T-helper 1 cell treated with Interleukin-12 subunit alpha and Interleukin-12 subunit beta and Interleukin-4 antibody, amounts not matched to agents 30 μg/mL and 1 μg/mL, for 36 hours (primary cell): ENCODE data around the gene NCAM2.

Experiments
- H3K27ac Mint-ChIP-seq: one replicate; pipeline ENCODE4 v1.8.0; 2021; ENCODE audit warnings: mild to moderate bottlenecking, mixed read lengths
- H3K27me3 Mint-ChIP-seq: one replicate; pipeline ENCODE4 v1.8.0; 2021; ENCODE audit warnings: low read depth, mixed read lengths
- H3K36me3 Mint-ChIP-seq: one replicate; pipeline ENCODE4 v1.8.0; 2021; ENCODE audit warnings: low read depth, mixed read lengths
- H3K4me1 Mint-ChIP-seq: one replicate; pipeline ENCODE4 v1.8.0; 2021; ENCODE audit warnings: low read depth, mixed read lengths
- H3K4me3 Mint-ChIP-seq: one replicate; pipeline ENCODE4 v1.8.0; 2021; ENCODE audit warnings: mild to moderate bottlenecking, moderate library complexity, mixed read lengths
- H3K9me3 Mint-ChIP-seq: one replicate; pipeline ENCODE4 v1.8.0; 2021; ENCODE audit warnings: mixed read lengths

Gene NCAM2

GRCh38 chr21:21457077-21457476 is 458.9 kb downstream of the NCAM2 start:
- Mint-ChIP-seq H3K4me3 (no peak overlapping the region), H3K9me3 (no peaks in the 10 kb centered on the region), H3K4me1 (no peaks in the 10 kb centered on the region), H3K27ac (no peak overlapping the region), H3K36me3 (no peaks in the 10 kb centered on the region), H3K27me3 (no peaks in the 10 kb centered on the region)

GRCh38 chr21:21458124-21458631 is 460.0 kb downstream of the NCAM2 start:
- H3K9me3 Mint-ChIP-seq, result no peaks in the 10 kb centered on the region
- H3K4me1 Mint-ChIP-seq, result no peaks in the 10 kb centered on the region
- no peak overlapping the region for H3K4me3 Mint-ChIP-seq
- no peaks in the 10 kb centered on the region for H3K27me3 Mint-ChIP-seq
- H3K27ac Mint-ChIP-seq, result no peak overlapping the region
- H3K36me3 Mint-ChIP-seq, result no peaks in the 10 kb centered on the region

GRCh38 chr21:21460979-21461378 is 462.8 kb downstream of the NCAM2 start:
- Mint-ChIP-seq H3K4me3 (no peak overlapping the region), H3K27me3 (no peaks in the 10 kb centered on the region), H3K4me1 (no peaks in the 10 kb centered on the region), H3K36me3 (no peaks in the 10 kb centered on the region), H3K9me3 (no peaks in the 10 kb centered on the region), H3K27ac (no peak overlapping the region)

GRCh38 chr21:21463456-21463855 is 465.2 kb downstream of the NCAM2 start:
- H3K4me1 Mint-ChIP-seq, result no peaks in the 10 kb centered on the region
- no peak overlapping the region for H3K27ac Mint-ChIP-seq
- no peaks in the 10 kb centered on the region for H3K27me3 Mint-ChIP-seq
- H3K9me3 Mint-ChIP-seq, result no peaks in the 10 kb centered on the region
- no peaks in the 10 kb centered on the region for H3K36me3 Mint-ChIP-seq
- no peak overlapping the region for H3K4me3 Mint-ChIP-seq

- Mint-ChIP-seq H3K27me3 (no peaks in the 10 kb centered on the region), H3K9me3 (no peaks in the 10 kb centered on the region), H3K36me3 (no peaks in the 10 kb centered on the region), H3K4me1 (no peaks in the 10 kb centered on the region), H3K27ac (no peak overlapping the region), H3K4me3 (no peak overlapping the region)
Observed at GRCh38 chr21:21464684-21465083, 466.5 kb downstream of the NCAM2 start.

GRCh38 chr21:21466752-21467151 is 468.5 kb downstream of the NCAM2 start:
- Mint-ChIP-seq H3K27me3 (no peaks in the 10 kb centered on the region), H3K4me1 (no peaks in the 10 kb centered on the region), H3K36me3 (no peaks in the 10 kb centered on the region), H3K27ac (no peak overlapping the region), H3K9me3 (no peaks in the 10 kb centered on the region), H3K4me3 (no peak overlapping the region)

- H3K4me3 Mint-ChIP-seq, result no peak overlapping the region
- no peaks in the 10 kb centered on the region for H3K9me3 Mint-ChIP-seq
- no peak overlapping the region for H3K27ac Mint-ChIP-seq
- H3K27me3 Mint-ChIP-seq, result no peaks in the 10 kb centered on the region
- no peaks in the 10 kb centered on the region for H3K4me1 Mint-ChIP-seq
- H3K36me3 Mint-ChIP-seq, result no peaks in the 10 kb centered on the region
Observed at GRCh38 chr21:21468003-21468402, 469.8 kb downstream of the NCAM2 start.

GRCh38 chr21:21481239-21481638 is 483.0 kb downstream of the NCAM2 start:
- Mint-ChIP-seq H3K9me3 (peaks cover 14% of the 10 kb centered on the region), H3K27me3 (no peaks in the 10 kb centered on the region), H3K27ac (no peak overlapping the region), H3K36me3 (no peaks in the 10 kb centered on the region), H3K4me1 (no peaks in the 10 kb centered on the region), H3K4me3 (no peak overlapping the region)

- peaks cover 4% of the 10 kb centered on the region for H3K9me3 Mint-ChIP-seq
- no peaks in the 10 kb centered on the region for H3K36me3 Mint-ChIP-seq
- no peaks in the 10 kb centered on the region for H3K4me1 Mint-ChIP-seq
- no peak overlapping the region for H3K4me3 Mint-ChIP-seq
- H3K27ac Mint-ChIP-seq, result no peak overlapping the region
- no peaks in the 10 kb centered on the region for H3K27me3 Mint-ChIP-seq
Observed at GRCh38 chr21:21508859-21509258, 510.6 kb downstream of the NCAM2 start.

GRCh38 chr21:21530680-21531079 is 532.5 kb downstream of the NCAM2 start:
- Mint-ChIP-seq H3K27me3 (no peaks in the 10 kb centered on the region), H3K9me3 (no peaks in the 10 kb centered on the region), H3K4me3 (no peak overlapping the region), H3K4me1 (no peaks in the 10 kb centered on the region), H3K36me3 (no peaks in the 10 kb centered on the region), H3K27ac (no peak overlapping the region)

GRCh38 chr21:21547368-21547953 is 549.3 kb downstream of the NCAM2 start:
- peaks cover 14% of the 10 kb centered on the region for H3K9me3 Mint-ChIP-seq
- no peaks in the 10 kb centered on the region for H3K36me3 Mint-ChIP-seq
- no peak overlapping the region for H3K27ac Mint-ChIP-seq
- no peak overlapping the region for H3K4me3 Mint-ChIP-seq
- no peaks in the 10 kb centered on the region for H3K4me1 Mint-ChIP-seq
- H3K27me3 Mint-ChIP-seq, result no peaks in the 10 kb centered on the region

- Mint-ChIP-seq H3K9me3 (peaks cover 27% of the 10 kb centered on the region), H3K36me3 (no peaks in the 10 kb centered on the region), H3K4me1 (no peaks in the 10 kb centered on the region), H3K27me3 (no peaks in the 10 kb centered on the region), H3K27ac (no peak overlapping the region), H3K4me3 (no peak overlapping the region)
Observed at GRCh38 chr21:21559285-21560045, 561.3 kb downstream of the NCAM2 start.
